ENCODE results near the gene C2orf78.

GRCh38 chr2:73838889-73839534 is 55.0 kb downstream of the C2orf78 start:
- TF ChIP-seq CTCF (conservative IDR thresholded peaks at IDR 0.05; ENCODE audit: low read depth, low read length) (no peak), MAFK (IDR thresholded peaks at IDR 0.05; ENCODE audit: low read depth, low read length) (no peak), BHLHE40 (IDR thresholded peaks at IDR 0.05; ENCODE audit: low read depth, low read length) (no peak), USF2 (IDR thresholded peaks at IDR 0.05; ENCODE audit: low read depth, low read length) (no peak), RFX5 (IDR thresholded peaks at IDR 0.05; ENCODE audit: low read depth, low read length) (no peak), POLR2A (IDR thresholded peaks at IDR 0.05; ENCODE audit: low read depth, low read length) (no peak), RAD21 (IDR thresholded peaks at IDR 0.05; ENCODE audit: low read length) (no peak), CEBPB (IDR thresholded peaks at IDR 0.05; ENCODE audit: low read depth, low read length) (no peak), FOS (IDR thresholded peaks at IDR 0.05; ENCODE audit: low read depth, low read length) (no peak), RCOR1 (IDR thresholded peaks at IDR 0.05; ENCODE audit: insufficient replicate concordance, low read length) (no peak), MAZ (IDR thresholded peaks at IDR 0.05; ENCODE audit: borderline replicate concordance, low read depth, low read length) (no peak), SMC3 (IDR thresholded peaks at IDR 0.05; ENCODE audit: low read depth, low read length) (no peak), ELK1 (IDR thresholded peaks at IDR 0.05; ENCODE audit: borderline replicate concordance, low read depth, low read length) (no peak)

Measured in IMR-90 (cell line).